Ovary (tissue), 9 donors: ENCODE results near the gene BTBD9. TPM values are rescaled to one million over a fixed set of nuclear protein-coding genes. Genes with fewer than 3 reads are reported as not detected.

Experiments used
- DNase-seq, 5 donors: peaks; one replicate each; pipeline ENCODE4 v3.0.0-alpha.2; 2019 to 2020
- H3K27ac ChIP-seq, 2 donors: fragments of 200-600 bp; one replicate each; pipeline versions ENCODE4 v1.5.1 to v1.8.0; 2019 to 2022
- H3K27me3 ChIP-seq: fragments of 200-600 bp; one replicate; pipeline ENCODE4 v1.8.0; 2022
- H3K36me3 ChIP-seq: fragments of 200-600 bp; sonication (generic); one replicate; pipeline ENCODE4 v1.5.1; 2019
- H3K4me1 ChIP-seq: one replicate; pipeline ENCODE4 v1.8.1; 2013; ENCODE audit warnings: mild to moderate bottlenecking, moderate library complexity; ENCODE audit not compliant: insufficient read depth
- H3K4me3 ChIP-seq: fragments of 200-600 bp; sonication (generic); one replicate; pipeline ENCODE4 v1.5.1; 2017
- H3K9me3 ChIP-seq, 2 donors: fragments of 200-600 bp in 1 of 2; sonication (generic) in 1 of 2; one replicate each; pipeline versions ENCODE4 v1.5.1 to v1.8.1; 2013 to 2019; ENCODE audit warnings: mild to moderate bottlenecking in 1 of 2, moderate library complexity in 1 of 2
- EP300 ChIP-seq: sonication (generic); formaldehyde crosslinking; IDR thresholded peaks from one replicate; pipeline ENCODE4 v1.6.1; 2017; ENCODE audit warnings: antibody characterized with exemption
- POLR2A ChIP-seq: fragments of 450-650 bp; IDR thresholded peaks from one replicate; pipeline ENCODE4 v1.6.1; 2017; ENCODE audit warnings: antibody characterized with exemption, mild to moderate bottlenecking, moderate library complexity
- WGBS, 3 donors: extraction: QIAGEN DNeasy Blood & Tissue Kit in 1 of 3; methylation state at CpG; one replicate each; pipeline versions ENCODE4 v1.1.5 to v1.1.7; 2013 to 2017; 5-methylcytosine and 5-hydroxymethylcytosine counted together
- intact Hi-C, 4 donors: fragments of 100-400 bp; cut with DNase I; formaldehyde crosslinking; loops; one replicate each; pipeline versions ENCODE4 v1.11.0 to v1.15.1; 2022 to 2023
- polyA plus RNA-seq, 2 donors: library from polyadenylated mRNA; stranded (reverse); fragments of 200-250 nt in 1 of 2; fragments of 350-450 nt in 1 of 2; fragmentation: Illumina TruSeq in 1 of 2; extraction: RNeasy Lipid Tissue Mini Kit (QIAGEN cat#74804) in 1 of 2; gene quantifications; one replicate each; pipeline ENCODE4 v1.2.3, GENCODE V29; 2013 to 2014
- total RNA-seq, 7 donors: library from RNA; depleted of rRNA in 2 of 7; stranded (reverse); fragments of >200 nt in 2 of 7; fragmentation: NEBNext Ultra II Directional in 3 of 7; extraction: Animal tissue kit (Norgen Biotek cat#: 25700) in 3 of 7; gene quantifications; one replicate each; pipeline versions ENCODE4 v1.1.0 to v1.2.4, GENCODE V29; 2016 to 2023
- TF ChIP-seq, protein P1 (sequence below), 3 donors: fragments of 450-650 bp in 2 of 3; fragments of 200-600 bp in 1 of 3; IDR thresholded peaks; one replicate each; pipeline versions ENCODE4 v1.5.1 to v1.8.0; 2016 to 2022; ENCODE audit warnings: antibody characterized with exemption in 3 of 3, mild to moderate bottlenecking in 1 of 3
- donor health status: DM: no; HTN: no; CAD: no; lungs with moderate emphysema.
- donor health status: DM: no; HTN: no; CAD: no.
- donor health status: Bipolar disorder and iron deficiency.
- donor health status: DM: yes; HTN: yes; CAD: no.
- donor health status: DM: no; HTN: no; CAD: no.
- donor health status: DM: yes; HTN: yes; CAD: no.

The BTBD9 gene
- total and polyA plus RNA-seq, 9 donors: 7.2 to 28.8 (median 21.0) TPM

DNA sequence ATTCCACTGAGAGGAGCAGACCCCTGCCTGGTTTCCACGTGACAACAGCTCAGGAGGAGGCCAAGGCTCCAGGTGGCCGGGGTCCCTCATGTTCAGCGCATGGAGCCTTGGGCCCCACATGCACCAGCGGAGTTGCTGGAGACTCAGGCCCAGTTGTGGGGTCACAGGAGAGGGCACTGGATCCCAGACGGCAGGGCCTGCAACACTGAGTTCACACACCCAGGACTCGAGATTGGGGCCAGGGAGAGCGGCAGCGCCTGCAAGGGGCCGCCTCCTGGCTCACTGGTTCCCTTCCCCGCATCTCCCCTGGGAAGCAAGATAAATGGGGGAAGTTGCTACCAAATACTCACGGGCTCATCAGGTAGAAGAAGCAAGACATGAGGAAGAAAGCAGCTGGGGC is 472.1 kb downstream of the BTBD9 start:
- no peak for DNase-seq
- H3K4me1 ChIP-seq: no peaks in the 10 kb centered on the region
- intact Hi-C loops: no loop called here

GRCh38 chr6:38166411-38167240 is 473.1 kb downstream of the BTBD9 start:
- Histone ChIP-seq H3K4me1 (no peaks in the 10 kb centered on the region), H3K27me3 (no peaks in the 10 kb centered on the region), H3K36me3 (no peaks in the 10 kb centered on the region), H3K4me3 (no peak overlapping the region), H3K27ac (no peak overlapping the region), H3K9me3 (no peaks in the 10 kb centered on the region)
- intact Hi-C loops: no loop called here
- TF ChIP-seq EP300: no peak
- no peak for TF ChIP-seq POLR2A
- TF ChIP-seq, protein P1, sequence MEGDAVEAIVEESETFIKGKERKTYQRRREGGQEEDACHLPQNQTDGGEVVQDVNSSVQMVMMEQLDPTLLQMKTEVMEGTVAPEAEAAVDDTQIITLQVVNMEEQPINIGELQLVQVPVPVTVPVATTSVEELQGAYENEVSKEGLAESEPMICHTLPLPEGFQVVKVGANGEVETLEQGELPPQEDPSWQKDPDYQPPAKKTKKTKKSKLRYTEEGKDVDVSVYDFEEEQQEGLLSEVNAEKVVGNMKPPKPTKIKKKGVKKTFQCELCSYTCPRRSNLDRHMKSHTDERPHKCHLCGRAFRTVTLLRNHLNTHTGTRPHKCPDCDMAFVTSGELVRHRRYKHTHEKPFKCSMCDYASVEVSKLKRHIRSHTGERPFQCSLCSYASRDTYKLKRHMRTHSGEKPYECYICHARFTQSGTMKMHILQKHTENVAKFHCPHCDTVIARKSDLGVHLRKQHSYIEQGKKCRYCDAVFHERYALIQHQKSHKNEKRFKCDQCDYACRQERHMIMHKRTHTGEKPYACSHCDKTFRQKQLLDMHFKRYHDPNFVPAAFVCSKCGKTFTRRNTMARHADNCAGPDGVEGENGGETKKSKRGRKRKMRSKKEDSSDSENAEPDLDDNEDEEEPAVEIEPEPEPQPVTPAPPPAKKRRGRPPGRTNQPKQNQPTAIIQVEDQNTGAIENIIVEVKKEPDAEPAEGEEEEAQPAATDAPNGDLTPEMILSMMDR (IDR thresholded peaks at IDR 0.05): no peak
- no peak for DNase-seq
- 59 to 70% (median 62%) methylated on average over 23 to 32 of the region's 32 CpGs for WGBS, 3 donors

More for the DNA sequence above, 472.1 kb downstream of the BTBD9 start:
- no peak overlapping the region for H3K4me3 ChIP-seq
- no peaks in the 10 kb centered on the region for H3K27me3 ChIP-seq
- WGBS, 3 donors: 89 to 92% (median 90%) methylated on average over 11 of the region's 11 CpGs
- H3K36me3 ChIP-seq: no peaks in the 10 kb centered on the region
- no peaks in the 10 kb centered on the region for H3K9me3 ChIP-seq
- no peak for TF ChIP-seq POLR2A
- TF ChIP-seq, protein P1 (IDR thresholded peaks at IDR 0.05): no peak
- TF ChIP-seq EP300: no peak
- no peak overlapping the region for H3K27ac ChIP-seq

DNA sequence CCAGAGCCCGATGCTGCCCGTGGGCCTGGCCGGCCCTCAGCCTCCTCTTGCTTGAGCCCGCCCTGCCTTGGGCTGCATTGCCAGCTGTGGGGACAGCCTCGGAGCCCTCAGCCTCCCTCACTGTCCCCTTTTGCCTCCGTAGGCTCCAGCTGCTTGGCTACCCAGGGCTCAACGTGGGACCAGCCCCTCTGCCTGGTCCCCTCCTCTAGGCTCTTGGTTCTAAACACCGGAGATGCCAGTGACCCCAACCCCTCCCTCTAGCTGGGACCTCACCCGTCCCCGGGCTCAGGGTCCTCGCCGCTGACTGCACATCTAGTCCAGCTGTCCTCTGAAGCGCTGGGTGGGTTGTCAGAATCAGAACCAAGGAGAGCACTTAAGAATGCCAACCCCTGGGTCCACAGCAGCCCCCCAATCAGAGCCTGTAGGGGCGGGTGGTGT is 475.0 kb downstream of the BTBD9 start:
- H3K27me3 ChIP-seq: no peaks in the 10 kb centered on the region
- intact Hi-C loops: no loop called here
- no peaks in the 10 kb centered on the region for H3K4me1 ChIP-seq
- H3K9me3 ChIP-seq: no peaks in the 10 kb centered on the region
- no peak overlapping the region for H3K4me3 ChIP-seq
- no peak for DNase-seq
- WGBS, 3 donors: 90 to 92% (median 91%) methylated on average over 14 of the region's 14 CpGs
- no peaks in the 10 kb centered on the region for H3K36me3 ChIP-seq
- no peak overlapping the region for H3K27ac ChIP-seq
- TF ChIP-seq POLR2A: no peak
- no peak for TF ChIP-seq EP300
- TF ChIP-seq, protein P1 (IDR thresholded peaks at IDR 0.05): no peak

DNA sequence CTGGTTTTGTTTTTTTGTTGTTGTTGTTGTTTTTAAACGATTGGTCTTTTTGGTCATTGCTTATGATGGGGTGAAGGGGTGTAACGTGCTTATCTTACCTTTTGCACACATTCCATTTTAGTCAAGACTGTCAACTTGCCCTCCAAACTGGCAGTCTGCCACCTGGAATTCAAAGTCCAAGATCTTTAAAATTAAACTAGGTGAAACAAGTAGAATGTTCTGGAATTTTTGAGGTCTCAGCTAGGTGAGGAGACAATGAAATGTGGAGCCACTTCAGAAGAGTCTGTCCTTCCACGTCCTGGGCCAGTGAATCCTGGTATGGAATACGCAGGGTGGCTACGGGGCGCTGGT is 475.6 kb downstream of the BTBD9 start:
- no peaks in the 10 kb centered on the region for H3K9me3 ChIP-seq
- no peak overlapping the region for H3K27ac ChIP-seq
- intact Hi-C loops: no loop called here
- H3K4me3 ChIP-seq: no peak overlapping the region
- no peak for TF ChIP-seq EP300
- TF ChIP-seq POLR2A: no peak
- DNase-seq: no peak
- WGBS, 3 donors: 82 to 85% (median 83%) methylated on average over 6 of the region's 6 CpGs
- no peaks in the 10 kb centered on the region for H3K36me3 ChIP-seq
- H3K4me1 ChIP-seq: no peaks in the 10 kb centered on the region
- no peaks in the 10 kb centered on the region for H3K27me3 ChIP-seq
